ENCODE data around the gene NAALADL2.

GRCh38 chr3:174957551-174958001, 98.4 kb downstream of the NAALADL2 start:
- TF ChIP-seq CTCF (IDR thresholded peaks at IDR 0.05; ENCODE audit: low read depth, low read length) (no peak), EZH2phosphoT487 (IDR thresholded peaks at IDR 0.05; ENCODE audit: low read depth) (no peak)

Measured in OCI-LY3 (cell line).